Osteoblast (primary cell): Measurements from ENCODE around the gene GCKR. TPM values are rescaled to one million over a fixed set of nuclear protein-coding genes. Genes with fewer than 3 reads are reported as not detected.

Experiments
- DNase-seq: peaks from one replicate; pipeline ENCODE4 v3.0.0; 2011; ENCODE audit warnings: low spot score, mixed read lengths; ENCODE audit not compliant: insufficient read length; ENCODE audit errors: missing footprints
- H2AFZ ChIP-seq: 2 replicates; pipeline ENCODE4 v1.6.0; 2011; ENCODE audit warnings: mild to moderate bottlenecking, low read length
- H3K27ac ChIP-seq: 2 replicates; pipeline ENCODE4 v1.5.1; 2011; ENCODE audit warnings: mild to moderate bottlenecking, low read depth, low read length, moderate library complexity
- H3K27me3 ChIP-seq: 2 replicates; pipeline ENCODE4 v1.6.0; 2012; ENCODE audit warnings: mild to moderate bottlenecking, control low read depth, inconsistent platforms, low read length, moderate library complexity; ENCODE audit not compliant: insufficient read depth
- H3K36me3 ChIP-seq: 2 replicates; pipeline ENCODE4 v1.5.1; 2011; ENCODE audit warnings: mild to moderate bottlenecking, low read length, control low read depth, moderate library complexity; ENCODE audit not compliant: insufficient read depth
- H3K4me1 ChIP-seq: 2 replicates; pipeline ENCODE4 v1.5.1; 2011; ENCODE audit warnings: mild to moderate bottlenecking, low read length, control low read depth, moderate library complexity; ENCODE audit not compliant: insufficient read depth
- H3K4me2 ChIP-seq: 2 replicates; pipeline ENCODE4 v1.6.0; 2011; ENCODE audit warnings: mild to moderate bottlenecking, low read length; ENCODE audit not compliant: insufficient read depth
- H3K4me3 ChIP-seq: fragments of 200-600 bp; sonication (generic); 3 replicates; pipeline ENCODE4 v1.5.1; 2012; ENCODE audit warnings: mild to moderate bottlenecking, low read length, inconsistent platforms; ENCODE audit not compliant: insufficient read depth
- H3K79me2 ChIP-seq: 2 replicates; pipeline ENCODE4 v1.6.0; 2012; ENCODE audit warnings: mild to moderate bottlenecking, low read length, control low read depth, inconsistent platforms; ENCODE audit not compliant: insufficient read depth
- H3K9me3 ChIP-seq: 2 replicates; pipeline ENCODE4 v1.5.1; 2011; ENCODE audit warnings: low read depth, low read length, control low read depth
- H4K20me1 ChIP-seq: 2 replicates; pipeline ENCODE4 v1.6.0; 2012; ENCODE audit warnings: mild to moderate bottlenecking, low read length, control low read depth; ENCODE audit not compliant: insufficient read depth
- CTCF ChIP-seq: IDR thresholded peaks from 2 replicates; pipeline ENCODE4 v1.5.1; 2011; ENCODE audit warnings: mild to moderate bottlenecking, low read depth, low read length, moderate library complexity; ENCODE audit errors: extremely low read depth
- total RNA-seq: library from RNA; depleted of rRNA; stranded (reverse); fragments of >200 nt; gene quantifications from 2 replicates; pipeline ENCODE4 v1.2.3, GENCODE V29; 2012

GCKR gene
- total RNA-seq, 1 donor = 1.4 TPM

GRCh38 chr2:27559228-27559627 is 62.6 kb downstream of the GCKR start:
- TF ChIP-seq CTCF = no peak
- no peaks in the 10 kb centered on the region for H3K27me3 ChIP-seq
- no peaks in the 10 kb centered on the region for H3K36me3 ChIP-seq
- H2AFZ ChIP-seq = no peak overlapping the region
- H3K4me2 ChIP-seq = no peak overlapping the region
- H4K20me1 ChIP-seq = no peaks in the 10 kb centered on the region
- H3K4me1 ChIP-seq = no peaks in the 10 kb centered on the region
- DNase-seq = no peak
- no peaks in the 10 kb centered on the region for H3K79me2 ChIP-seq
- H3K27ac ChIP-seq = no peak overlapping the region
- no peak overlapping the region for H3K4me3 ChIP-seq
- no peaks in the 10 kb centered on the region for H3K9me3 ChIP-seq

- H3K4me3 ChIP-seq = no peak overlapping the region
- H3K27ac ChIP-seq = no peak overlapping the region
- no peaks in the 10 kb centered on the region for H3K9me3 ChIP-seq
- no peak overlapping the region for H3K4me2 ChIP-seq
- DNase-seq = no peak
- TF ChIP-seq CTCF = no peak
- no peaks in the 10 kb centered on the region for H3K79me2 ChIP-seq
- H3K27me3 ChIP-seq = no peaks in the 10 kb centered on the region
- no peak overlapping the region for H2AFZ ChIP-seq
- H3K4me1 ChIP-seq = peaks cover 3% of the 10 kb centered on the region
- H3K36me3 ChIP-seq = no peaks in the 10 kb centered on the region
- no peaks in the 10 kb centered on the region for H4K20me1 ChIP-seq
Measured at GRCh38 chr2:27561060-27561459, 64.4 kb downstream of the GCKR start.

- no peaks in the 10 kb centered on the region for H3K27me3 ChIP-seq
- peak overlapping the region; percentile 60 for H3K27ac ChIP-seq
- no peak overlapping the region for H3K4me3 ChIP-seq
- peaks cover 15% of the 10 kb centered on the region for H3K4me1 ChIP-seq
- H2AFZ ChIP-seq = peak overlapping the region; percentile 44
- TF ChIP-seq CTCF = no peak
- peak; percentile 89 for DNase-seq
- no peaks in the 10 kb centered on the region for H3K9me3 ChIP-seq
- H3K79me2 ChIP-seq = no peaks in the 10 kb centered on the region
- H4K20me1 ChIP-seq = no peaks in the 10 kb centered on the region
- no peaks in the 10 kb centered on the region for H3K36me3 ChIP-seq
- peak overlapping the region; percentile 37 for H3K4me2 ChIP-seq
Measured at GRCh38 chr2:27566628-27567027, 70.0 kb downstream of the GCKR start.

- DNase-seq = no peak
- no peaks in the 10 kb centered on the region for H3K9me3 ChIP-seq
- H3K4me1 ChIP-seq = peaks cover 15% of the 10 kb centered on the region
- H3K27me3 ChIP-seq = no peaks in the 10 kb centered on the region
- H3K36me3 ChIP-seq = no peaks in the 10 kb centered on the region
- H4K20me1 ChIP-seq = no peaks in the 10 kb centered on the region
- H3K4me2 ChIP-seq = no peak overlapping the region
- no peak overlapping the region for H2AFZ ChIP-seq
- H3K27ac ChIP-seq = no peak overlapping the region
- H3K79me2 ChIP-seq = no peaks in the 10 kb centered on the region
- no peak overlapping the region for H3K4me3 ChIP-seq
- TF ChIP-seq CTCF = no peak
Measured at GRCh38 chr2:27569398-27569797, 72.8 kb downstream of the GCKR start.
